ENCODE data around the gene BCR.

GRCh38 chr22:23257889-23258825 lies 77.8 kb downstream of the BCR start:
- TF ChIP-seq CTCF (IDR thresholded peaks at IDR 0.05; ENCODE audit: low read depth, low read length, poor library complexity, severe bottlenecking) (no peak), EZH2phosphoT487 (IDR thresholded peaks at IDR 0.05; ENCODE audit: borderline replicate concordance, low read length) (no peak)

All from DOHH2 (cell line).